ENCODE results near the gene HS3ST5. TPM values are rescaled to one million over a fixed set of nuclear protein-coding genes. Genes with fewer than 3 reads are reported as not detected.
"Not testable (repeated sequence)": the region's sequence is repeated elsewhere in the genome, so short reads cannot be mapped to it uniquely, and the experiment has no call there.

The HS3ST5 gene
- total and polyA plus RNA-seq, 7 experiments from 2014 or later, result not detected

DNA sequence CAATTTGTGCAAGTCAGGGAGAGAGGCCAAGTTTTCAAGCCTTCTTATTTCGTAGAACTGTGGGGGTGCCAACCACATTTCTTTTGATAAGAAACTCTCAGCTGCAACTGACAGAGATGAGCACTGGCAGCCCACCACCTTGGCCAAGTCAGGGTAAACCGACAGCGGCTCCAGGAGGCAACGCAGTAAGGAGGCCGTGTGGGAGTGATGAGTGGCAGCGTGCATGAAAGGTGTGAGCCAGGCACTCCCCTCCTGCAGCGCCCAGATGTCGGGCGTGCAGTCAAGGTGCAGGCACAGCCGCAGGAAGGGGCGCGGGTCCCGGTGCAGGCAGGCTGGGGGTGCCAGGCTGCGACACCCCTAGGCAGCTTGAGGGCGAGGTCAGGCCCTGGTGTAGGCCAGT is 322.6 kb downstream of the HS3ST5 start:
- peaks cover 0 to 14% (median 8%) of the 10 kb centered on the region in 5 donors for H3K27me3 Mint-ChIP-seq
- no peaks in the 10 kb centered on the region for H3K36me3 ChIP-seq (ENCODE audit: control insufficient read depth in 2 of 3, insufficient read depth in 3 of 3, low read length in 3 of 3)
- H3K9me3 ChIP-seq (ENCODE audit: control insufficient read depth in 2 of 3, low read length in 3 of 3), result no peaks in the 10 kb centered on the region
- no peaks in the 10 kb centered on the region for H3K27me3 ChIP-seq (ENCODE audit: control insufficient read depth in 2 of 2, insufficient read depth in 2 of 2, low read length in 2 of 2)
- H3K4me3 Mint-ChIP-seq, result no peak overlapping the region
- H3K36me3 Mint-ChIP-seq, result no peaks in the 10 kb centered on the region
- ChIA-PET POLR2A (no interaction called here), CTCF (no interaction called here)
- DNase-seq (no peak), ATAC-seq (no peak)
- H3K4me3 ChIP-seq (ENCODE audit: low read length), result no peak overlapping the region
- H3K4me1 Mint-ChIP-seq, result peaks cover 0 to 2% (median 0%) of the 10 kb centered on the region in 7 donors
- H3K9me3 Mint-ChIP-seq, result no peaks in the 10 kb centered on the region
- H3K27ac ChIP-seq (ENCODE audit: low read depth, low read length), result no peak overlapping the region
- no peaks in the 10 kb centered on the region for H3K4me1 ChIP-seq (ENCODE audit: control insufficient read depth in 2 of 2, insufficient read depth in 2 of 2, low read length in 2 of 2)
- no peak overlapping the region for H3K27ac Mint-ChIP-seq
- intact Hi-C loops (cut with micrococcal nuclease), result no loop called here

DNA sequence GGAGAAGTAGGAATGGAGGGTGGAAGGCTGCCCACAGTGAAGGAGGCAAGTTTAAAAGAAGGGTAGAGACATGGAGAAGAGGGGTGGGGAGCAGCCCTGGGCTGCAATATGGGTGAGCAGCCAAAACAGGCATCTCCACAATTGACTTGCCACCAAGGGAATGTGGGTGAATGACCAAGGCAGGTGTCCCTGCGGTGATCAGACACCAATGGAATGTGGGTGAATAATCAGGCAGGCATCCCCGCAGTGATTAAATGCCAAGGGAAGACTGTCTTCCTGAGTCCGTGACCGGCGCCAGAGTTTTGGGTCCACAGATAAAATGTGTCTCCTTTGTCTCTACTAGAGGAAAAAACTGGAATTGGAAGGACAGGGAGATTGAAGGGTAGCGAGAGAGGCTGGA is 325.7 kb downstream of the HS3ST5 start:
- H3K36me3 ChIP-seq (ENCODE audit: control insufficient read depth in 2 of 3, insufficient read depth in 3 of 3, low read length in 3 of 3); H3K9me3 ChIP-seq (ENCODE audit: control insufficient read depth in 2 of 3, low read length in 3 of 3); H3K27ac Mint-ChIP-seq; ATAC-seq; H3K4me3 ChIP-seq (ENCODE audit: low read length); intact Hi-C loops (cut with micrococcal nuclease); H3K4me1 ChIP-seq (ENCODE audit: control insufficient read depth in 2 of 2, insufficient read depth in 2 of 2, low read length in 2 of 2); DNase-seq; CTCF ChIA-PET; H3K36me3 Mint-ChIP-seq; H3K4me3 Mint-ChIP-seq; H3K27ac ChIP-seq (ENCODE audit: low read depth, low read length); POLR2A ChIA-PET; H3K27me3 ChIP-seq (ENCODE audit: control insufficient read depth in 2 of 2, insufficient read depth in 2 of 2, low read length in 2 of 2); H3K4me1 Mint-ChIP-seq; H3K9me3 Mint-ChIP-seq: not testable (repeated sequence)
- H3K27me3 Mint-ChIP-seq, result peaks cover 0 to 14% (median 8%) of the 10 kb centered on the region in 5 donors

- H3K4me1 ChIP-seq (ENCODE audit: control insufficient read depth in 2 of 2, insufficient read depth in 2 of 2, low read length in 2 of 2); H3K9me3 Mint-ChIP-seq; H3K4me3 ChIP-seq (ENCODE audit: low read length); POLR2A ChIA-PET; H3K36me3 Mint-ChIP-seq; H3K27ac Mint-ChIP-seq; H3K36me3 ChIP-seq (ENCODE audit: control insufficient read depth in 2 of 3, insufficient read depth in 3 of 3, low read length in 3 of 3); H3K9me3 ChIP-seq (ENCODE audit: control insufficient read depth in 2 of 3, low read length in 3 of 3); H3K4me3 Mint-ChIP-seq; ATAC-seq; DNase-seq; H3K27me3 ChIP-seq (ENCODE audit: control insufficient read depth in 2 of 2, insufficient read depth in 2 of 2, low read length in 2 of 2); CTCF ChIA-PET; H3K27ac ChIP-seq (ENCODE audit: low read depth, low read length); intact Hi-C loops (cut with micrococcal nuclease): not testable (repeated sequence)
- Mint-ChIP-seq H3K27me3 (peaks cover 0 to 11% (median 4%) of the 10 kb centered on the region in 5 donors), H3K4me1 (peaks cover 3 to 12% (median 6%) of the 10 kb centered on the region in 7 donors)
These were observed 328.7 kb downstream of the HS3ST5 start for GRCh38 chr6:114014106-114014505.

DNA sequence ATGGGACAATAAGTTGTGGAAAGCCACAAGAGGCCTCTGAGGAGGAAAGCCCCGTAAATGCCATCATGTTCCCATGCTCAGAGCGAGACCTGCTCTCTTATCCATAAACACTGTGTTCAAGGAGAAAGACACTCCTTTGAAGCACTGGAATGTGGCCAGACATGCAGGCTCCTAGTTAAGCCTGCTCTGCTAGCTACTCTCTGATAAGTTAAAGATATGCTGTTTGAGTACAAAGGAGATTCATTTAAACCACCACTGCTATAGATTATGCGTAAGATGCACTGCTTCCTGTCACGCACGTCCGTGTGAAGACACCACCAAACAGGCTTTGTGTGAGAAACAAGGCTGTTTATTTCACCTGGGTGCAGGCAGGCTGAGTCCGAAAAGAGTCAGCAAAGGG is 331.3 kb downstream of the HS3ST5 start:
- H3K4me3 ChIP-seq (ENCODE audit: low read length); H3K9me3 ChIP-seq (ENCODE audit: control insufficient read depth in 2 of 3, low read length in 3 of 3); H3K36me3 ChIP-seq (ENCODE audit: control insufficient read depth in 2 of 3, insufficient read depth in 3 of 3, low read length in 3 of 3); H3K4me1 ChIP-seq (ENCODE audit: control insufficient read depth in 2 of 2, insufficient read depth in 2 of 2, low read length in 2 of 2); POLR2A ChIA-PET; H3K9me3 Mint-ChIP-seq; H3K27ac ChIP-seq (ENCODE audit: low read depth, low read length); H3K27me3 ChIP-seq (ENCODE audit: control insufficient read depth in 2 of 2, insufficient read depth in 2 of 2, low read length in 2 of 2); CTCF ChIA-PET; H3K36me3 Mint-ChIP-seq; intact Hi-C loops (cut with micrococcal nuclease): not testable (repeated sequence)
- Mint-ChIP-seq H3K27me3 (peaks cover 0 to 18% (median 8%) of the 10 kb centered on the region in 5 donors), H3K27ac (peak overlapping the region in 4 of 9 donors; percentile 26 to 80 (median 56)), H3K4me1 (peaks cover 7 to 26% (median 20%) of the 10 kb centered on the region in 7 donors), H3K4me3 (peak overlapping the region in 5 of 10 donors; percentile 7 to 67 (median 33))
- ATAC-seq (peak; percentile 38), DNase-seq (peak in 4 of 9 donors; percentile 22 to 29 (median 26))

- Mint-ChIP-seq H3K9me3 (peaks cover 0 to 2% (median 0%) of the 10 kb centered on the region in 11 donors), H3K27me3 (peaks cover 0 to 19% (median 4%) of the 10 kb centered on the region in 5 donors), H3K4me1 (peaks cover 7 to 26% (median 20%) of the 10 kb centered on the region in 7 donors), H3K4me3 (no peak overlapping the region), H3K36me3 (peaks cover 0 to 4% (median 0%) of the 10 kb centered on the region in 5 donors), H3K27ac (no peak overlapping the region)
- Histone ChIP-seq H3K27ac (ENCODE audit: low read depth, low read length) (no peak overlapping the region), H3K4me1 (ENCODE audit: control insufficient read depth in 2 of 2, insufficient read depth in 2 of 2, low read length in 2 of 2) (peaks cover 3 to 5% of the 10 kb centered on the region in 2 donors), H3K4me3 (ENCODE audit: low read length) (no peak overlapping the region), H3K36me3 (ENCODE audit: control insufficient read depth in 2 of 3, insufficient read depth in 3 of 3, low read length in 3 of 3) (no peaks in the 10 kb centered on the region), H3K27me3 (ENCODE audit: control insufficient read depth in 2 of 2, insufficient read depth in 2 of 2, low read length in 2 of 2) (no peaks in the 10 kb centered on the region), H3K9me3 (ENCODE audit: control insufficient read depth in 2 of 3, low read length in 3 of 3) (no peaks in the 10 kb centered on the region)
- ATAC-seq, result no peak
- intact Hi-C loops (cut with micrococcal nuclease), result no loop called here
- CTCF ChIA-PET, result no interaction called here
- no peak for DNase-seq
- POLR2A ChIA-PET, result no interaction called here
These were observed 332.3 kb downstream of the HS3ST5 start for GRCh38 chr6:114010540-114010939.

- intact Hi-C loops (cut with micrococcal nuclease), result no loop called here
- Mint-ChIP-seq H3K36me3 (peaks cover 0 to 4% (median 0%) of the 10 kb centered on the region in 5 donors), H3K9me3 (peaks cover 0 to 4% (median 0%) of the 10 kb centered on the region in 11 donors), H3K4me3 (no peak overlapping the region), H3K27ac (no peak overlapping the region), H3K4me1 (peaks cover 7 to 26% (median 20%) of the 10 kb centered on the region in 7 donors), H3K27me3 (peaks cover 4 to 25% (median 10%) of the 10 kb centered on the region in 5 donors)
- CTCF ChIA-PET, result no interaction called here
- Histone ChIP-seq H3K27ac (ENCODE audit: low read depth, low read length) (no peak overlapping the region), H3K27me3 (ENCODE audit: control insufficient read depth in 2 of 2, insufficient read depth in 2 of 2, low read length in 2 of 2) (no peaks in the 10 kb centered on the region), H3K4me3 (ENCODE audit: low read length) (no peak overlapping the region), H3K4me1 (ENCODE audit: control insufficient read depth in 2 of 2, insufficient read depth in 2 of 2, low read length in 2 of 2) (peaks cover 3 to 5% of the 10 kb centered on the region in 2 donors), H3K36me3 (ENCODE audit: control insufficient read depth in 2 of 3, insufficient read depth in 3 of 3, low read length in 3 of 3) (no peaks in the 10 kb centered on the region), H3K9me3 (ENCODE audit: control insufficient read depth in 2 of 3, low read length in 3 of 3) (no peaks in the 10 kb centered on the region)
- ATAC-seq (no peak), DNase-seq (no peak)
- POLR2A ChIA-PET, result no interaction called here
These were observed 333.6 kb downstream of the HS3ST5 start for GRCh38 chr6:114009192-114009591.

GRCh38 chr6:114008331-114008730 is 334.5 kb downstream of the HS3ST5 start:
- peaks cover 3 to 5% of the 10 kb centered on the region in 2 donors for H3K4me1 ChIP-seq (ENCODE audit: control insufficient read depth in 2 of 2, insufficient read depth in 2 of 2, low read length in 2 of 2)
- H3K27me3 Mint-ChIP-seq, result peaks cover 4 to 25% (median 13%) of the 10 kb centered on the region in 5 donors
- peaks cover 7 to 26% (median 20%) of the 10 kb centered on the region in 7 donors for H3K4me1 Mint-ChIP-seq
- no peak overlapping the region for H3K4me3 Mint-ChIP-seq
- peaks cover 0 to 4% (median 0%) of the 10 kb centered on the region in 11 donors for H3K9me3 Mint-ChIP-seq
- no peak overlapping the region for H3K4me3 ChIP-seq (ENCODE audit: low read length)
- DNase-seq (no peak), ATAC-seq (no peak)
- intact Hi-C loops (cut with micrococcal nuclease), result no loop called here
- peaks cover 0 to 4% (median 0%) of the 10 kb centered on the region in 5 donors for H3K36me3 Mint-ChIP-seq
- ChIA-PET POLR2A (no interaction called here), CTCF (no interaction called here)
- H3K27ac Mint-ChIP-seq, result no peak overlapping the region
- H3K27me3 ChIP-seq (ENCODE audit: control insufficient read depth in 2 of 2, insufficient read depth in 2 of 2, low read length in 2 of 2), result no peaks in the 10 kb centered on the region
- H3K36me3 ChIP-seq (ENCODE audit: control insufficient read depth in 2 of 3, insufficient read depth in 3 of 3, low read length in 3 of 3), result no peaks in the 10 kb centered on the region
- no peak overlapping the region for H3K27ac ChIP-seq (ENCODE audit: low read depth, low read length)
- no peaks in the 10 kb centered on the region for H3K9me3 ChIP-seq (ENCODE audit: control insufficient read depth in 2 of 3, low read length in 3 of 3)

Measured in naive thymus-derived CD4-positive, alpha-beta T cell (primary cell).